Caco-2 (cell line): ENCODE measurements around the gene LGI2. TPM values are rescaled to one million over a fixed set of nuclear protein-coding genes. Genes with fewer than 3 reads are reported as not detected.

Experiments used
- BruUV-seq: library from RNA; stranded (reverse); fragments of 400-500 nt; replicated peaks from 2 replicates; lab custom pipeline; 2021; lab: Mats Ljungman, UMichigan
- CTCF ChIA-PET: fragments of 300-600 bp; sonication (Branson Sonifier 250); formaldehyde crosslinking; loops from one replicate; lab custom pipeline; 2022; ENCODE audit warnings: antibody characterized with exemption; lab: Charles Lee
- POLR2A ChIA-PET: fragments of 300-600 bp; sonication (Branson Sonifier 250); formaldehyde crosslinking; loops from one replicate; lab custom pipeline; 2022; ENCODE audit warnings: antibody characterized with exemption; lab: Charles Lee
- DNase-seq, 2 experiments: peaks; one replicate each; pipeline versions ENCODE4 v3.0.0 to v3.0.0-alpha.2; 2020 to 2022
- H3K27me3 ChIP-seq: replicated peaks from 2 replicates; pipeline ENCODE4 v1.6.0; 2011; ENCODE audit warnings: low read length; ENCODE audit not compliant: control insufficient read depth, insufficient read depth
- H3K36me3 ChIP-seq: 2 replicates; pipeline ENCODE4 v1.5.1; 2011; ENCODE audit warnings: low read length; ENCODE audit not compliant: control insufficient read depth, insufficient read depth
- H3K4me1 ChIP-seq: fragments of 250-450 bp; sonication (Bioruptor Pico); 2 replicates; pipeline ENCODE4 v1.5.1; 2020; ENCODE audit warnings: mild to moderate bottlenecking
- H3K4me3 ChIP-seq: 2 replicates; pipeline ENCODE4 v1.5.1; 2011; ENCODE audit warnings: low read depth, mild to moderate bottlenecking, control low read depth, low read length
- H3K9me3 ChIP-seq: fragments of 250-450 bp; sonication (Bioruptor Pico); 2 replicates; pipeline ENCODE4 v1.5.1; 2020; ENCODE audit warnings: mild to moderate bottlenecking, moderate library complexity
- H3K27ac Mint-ChIP-seq: one replicate; pipeline ENCODE4 v1.8.0; 2022; ENCODE audit warnings: mixed read lengths; ENCODE audit not compliant: unreplicated experiment
- H3K27me3 Mint-ChIP-seq: one replicate; pipeline ENCODE4 v1.8.0; 2022; ENCODE audit warnings: mixed read lengths; ENCODE audit not compliant: insufficient read depth, unreplicated experiment
- H3K36me3 Mint-ChIP-seq: one replicate; pipeline ENCODE4 v1.8.0; 2022; ENCODE audit warnings: mild to moderate bottlenecking, mixed read lengths; ENCODE audit not compliant: insufficient read depth, unreplicated experiment
- H3K4me1 Mint-ChIP-seq: one replicate; pipeline ENCODE4 v1.8.0; 2022; ENCODE audit warnings: low read depth, mixed read lengths; ENCODE audit not compliant: unreplicated experiment
- H3K4me3 Mint-ChIP-seq: one replicate; pipeline ENCODE4 v1.8.0; 2022; ENCODE audit warnings: mild to moderate bottlenecking, moderate library complexity, mixed read lengths; ENCODE audit not compliant: unreplicated experiment
- H3K9me3 Mint-ChIP-seq: one replicate; pipeline ENCODE4 v1.8.0; 2022; ENCODE audit warnings: mixed read lengths; ENCODE audit not compliant: unreplicated experiment
- intact Hi-C: fragments of 100-400 bp; cut with micrococcal nuclease; formaldehyde crosslinking; loops from one replicate; pipeline ENCODE4 v1.10.0; 2022; ENCODE audit not compliant: unreplicated experiment
- total RNA-seq: library from RNA; stranded (reverse); gene quantifications from 2 replicates; pipeline ENCODE4 v1.2.3, GENCODE V29; 2022
- TF ChIP-seq, protein P1 (sequence below), 2 experiments: fragments of 200-600 bp in 1 of 2; IDR thresholded peaks; 1 replicate in 1 of 2; 2 replicates in 1 of 2; pipeline versions ENCODE4 v1.5.1 to v1.8.0; 2011 to 2022; ENCODE audit warnings: antibody characterized with exemption in 1 of 2, control low read depth in 1 of 2, inconsistent platforms in 1 of 2, low read depth in 1 of 2, low read length in 1 of 2, mild to moderate bottlenecking in 1 of 2, moderate library complexity in 1 of 2; ENCODE audit not compliant: insufficient read depth in 1 of 2, severe bottlenecking in 1 of 2, unreplicated experiment in 1 of 2

LGI2 gene
- total RNA-seq, 1 experiment from 2014 or later, result 7.5 TPM

DNA sequence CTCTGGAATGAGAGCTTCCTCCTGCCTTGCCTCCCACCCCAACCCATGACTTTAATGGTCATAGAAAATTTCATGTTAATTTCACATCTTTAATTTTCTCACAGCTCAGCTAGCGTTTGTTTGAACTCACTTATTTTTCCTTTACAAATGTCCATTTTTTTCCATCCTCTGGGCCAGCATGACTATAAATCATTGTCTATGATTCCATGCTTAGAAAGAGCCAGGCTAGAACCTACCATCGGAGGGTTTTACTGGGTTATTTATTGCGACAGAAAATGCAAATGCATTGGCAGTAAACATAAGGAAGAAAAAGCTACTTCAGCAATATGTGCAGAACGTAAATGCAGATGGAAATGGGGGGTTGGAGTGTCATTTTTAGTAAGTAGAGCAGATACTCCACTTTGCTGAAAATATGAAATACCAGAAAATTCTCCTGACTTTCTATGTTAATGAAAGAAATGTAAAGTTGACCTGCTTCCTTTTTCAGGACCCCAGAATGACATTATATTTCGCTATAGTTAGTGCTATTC is 37.1 kb downstream of the LGI2 start:
- Mint-ChIP-seq H3K27ac (no peak overlapping the region), H3K27me3 (no peaks in the 10 kb centered on the region), H3K4me1 (no peaks in the 10 kb centered on the region), H3K36me3 (no peaks in the 10 kb centered on the region), H3K4me3 (no peak overlapping the region), H3K9me3 (no peaks in the 10 kb centered on the region)
- intact Hi-C loops, result no loop called here
- Histone ChIP-seq H3K36me3 (no peaks in the 10 kb centered on the region), H3K9me3 (no peaks in the 10 kb centered on the region), H3K27me3 (no peaks in the 10 kb centered on the region; the same call in 1 of the 2 replicates), H3K4me1 (no peaks in the 10 kb centered on the region), H3K4me3 (no peak overlapping the region)
- POLR2A ChIA-PET, result no interaction called here
- TF ChIP-seq, protein P1, sequence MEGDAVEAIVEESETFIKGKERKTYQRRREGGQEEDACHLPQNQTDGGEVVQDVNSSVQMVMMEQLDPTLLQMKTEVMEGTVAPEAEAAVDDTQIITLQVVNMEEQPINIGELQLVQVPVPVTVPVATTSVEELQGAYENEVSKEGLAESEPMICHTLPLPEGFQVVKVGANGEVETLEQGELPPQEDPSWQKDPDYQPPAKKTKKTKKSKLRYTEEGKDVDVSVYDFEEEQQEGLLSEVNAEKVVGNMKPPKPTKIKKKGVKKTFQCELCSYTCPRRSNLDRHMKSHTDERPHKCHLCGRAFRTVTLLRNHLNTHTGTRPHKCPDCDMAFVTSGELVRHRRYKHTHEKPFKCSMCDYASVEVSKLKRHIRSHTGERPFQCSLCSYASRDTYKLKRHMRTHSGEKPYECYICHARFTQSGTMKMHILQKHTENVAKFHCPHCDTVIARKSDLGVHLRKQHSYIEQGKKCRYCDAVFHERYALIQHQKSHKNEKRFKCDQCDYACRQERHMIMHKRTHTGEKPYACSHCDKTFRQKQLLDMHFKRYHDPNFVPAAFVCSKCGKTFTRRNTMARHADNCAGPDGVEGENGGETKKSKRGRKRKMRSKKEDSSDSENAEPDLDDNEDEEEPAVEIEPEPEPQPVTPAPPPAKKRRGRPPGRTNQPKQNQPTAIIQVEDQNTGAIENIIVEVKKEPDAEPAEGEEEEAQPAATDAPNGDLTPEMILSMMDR (IDR thresholded peaks at IDR 0.05; ENCODE audit: insufficient read depth in 1 of 2, low read depth in 1 of 2, low read length in 1 of 2, severe bottlenecking in 1 of 2, unreplicated experiment in 1 of 2), result no peak
- no peak for DNase-seq
- no TSS peak for BruUV-seq
- CTCF ChIA-PET, result no interaction called here

DNA sequence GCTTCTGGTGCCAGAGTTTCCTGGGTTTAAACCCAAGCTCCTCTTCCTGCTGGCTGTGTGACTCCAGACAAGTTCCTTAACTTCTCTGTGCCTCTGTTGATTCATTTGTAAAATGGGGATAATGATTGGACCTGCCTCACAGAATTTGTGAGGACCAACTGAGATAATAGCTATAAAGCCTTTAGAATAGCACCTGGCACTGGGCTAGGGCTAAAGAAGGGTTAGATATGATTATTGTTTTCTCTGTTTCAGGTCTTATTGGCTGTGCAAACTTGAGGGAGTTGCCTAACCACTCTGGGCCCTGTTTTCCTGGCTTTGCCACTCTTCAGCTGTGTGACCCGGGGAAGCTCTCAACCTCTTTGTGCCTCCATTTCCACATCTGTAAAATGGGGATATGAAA is 37.8 kb downstream of the LGI2 start:
- no peak overlapping the region for H3K4me3 ChIP-seq
- H3K9me3 ChIP-seq, result no peaks in the 10 kb centered on the region
- intact Hi-C loops, result no loop called here
- ChIA-PET POLR2A (no interaction called here), CTCF (interaction anchor here (0.7 kb wide), 1 partner anchor 140 kb away, joined by 3 read pairs; no protein-coding TSS in a partner anchor)
- Mint-ChIP-seq H3K36me3 (no peaks in the 10 kb centered on the region), H3K4me1 (no peaks in the 10 kb centered on the region), H3K9me3 (no peaks in the 10 kb centered on the region), H3K4me3 (no peak overlapping the region), H3K27ac (no peak overlapping the region), H3K27me3 (no peaks in the 10 kb centered on the region)
- TF ChIP-seq, protein P1 (IDR thresholded peaks at IDR 0.05; ENCODE audit: insufficient read depth in 1 of 2, low read depth in 1 of 2, low read length in 1 of 2, severe bottlenecking in 1 of 2, unreplicated experiment in 1 of 2), result no peak
- no TSS peak for BruUV-seq
- DNase-seq, result no peak
- H3K36me3 ChIP-seq, result no peaks in the 10 kb centered on the region
- H3K4me1 ChIP-seq, result no peaks in the 10 kb centered on the region
- no peaks in the 10 kb centered on the region; the same call in 1 of the 2 replicates for H3K27me3 ChIP-seq

DNA sequence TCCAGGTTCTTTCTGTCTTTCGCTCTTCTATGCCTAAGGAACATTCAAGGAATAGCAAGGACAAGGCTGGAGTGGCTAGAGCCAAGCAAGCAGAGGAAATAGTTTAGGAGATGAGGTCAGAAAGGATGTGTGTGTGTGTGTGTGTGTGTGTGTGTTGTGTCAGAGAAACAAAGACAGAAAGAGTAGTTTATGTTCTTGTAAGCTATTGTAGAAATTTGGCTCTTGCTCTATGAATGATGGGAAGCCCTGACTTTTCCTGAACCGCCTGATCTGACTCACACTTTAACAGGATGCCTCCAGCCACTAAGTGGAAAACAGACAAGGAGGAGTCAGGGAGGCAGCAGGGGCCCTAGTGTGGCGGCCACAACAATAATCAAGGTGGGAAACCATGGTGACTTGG is 39.7 kb downstream of the LGI2 start:
- H3K9me3 Mint-ChIP-seq, result no peaks in the 10 kb centered on the region
- H3K27me3 Mint-ChIP-seq, result no peaks in the 10 kb centered on the region
- no peaks in the 10 kb centered on the region for H3K4me1 ChIP-seq
- CTCF ChIA-PET, result interaction anchor here (0.7 kb wide), 1 partner anchor 372 kb away, joined by 3 read pairs; no protein-coding TSS in a partner anchor
- no peaks in the 10 kb centered on the region for H3K4me1 Mint-ChIP-seq
- H3K4me3 ChIP-seq, result no peak overlapping the region
- no peaks in the 10 kb centered on the region for H3K36me3 ChIP-seq
- H3K27me3 ChIP-seq, result no peaks in the 10 kb centered on the region; the same call in 1 of the 2 replicates
- H3K4me3 Mint-ChIP-seq, result no peak overlapping the region
- DNase-seq, result no peak
- TF ChIP-seq, protein P1 (IDR thresholded peaks at IDR 0.05; ENCODE audit: insufficient read depth in 1 of 2, low read depth in 1 of 2, low read length in 1 of 2, severe bottlenecking in 1 of 2, unreplicated experiment in 1 of 2), result no peak
- POLR2A ChIA-PET, result no interaction called here
- no TSS peak for BruUV-seq
- no peaks in the 10 kb centered on the region for H3K36me3 Mint-ChIP-seq
- no peak overlapping the region for H3K27ac Mint-ChIP-seq
- intact Hi-C loops, result no loop called here
- no peaks in the 10 kb centered on the region for H3K9me3 ChIP-seq
